Kidney tubule cell (primary cell): ENCODE data around the gene ME3.
"Not testable (repeated sequence)": the region's sequence is repeated elsewhere in the genome, so short reads cannot be mapped to it uniquely, and the experiment has no call there.

Experiments used
- DNase-seq: peaks from one replicate; pipeline ENCODE4 v3.0.0-alpha.2; 2018; ENCODE audit warnings: low spot score

ME3 gene

GRCh38 chr11:86433361-86434095 lies 238.9 kb downstream of the ME3 start:
- not testable (repeated sequence) for DNase-seq

GRCh38 chr11:86431258-86431657 lies 241.2 kb downstream of the ME3 start:
- no peak for DNase-seq

- DNase-seq = no peak
Observed at GRCh38 chr11:86427441-86427840, 245.0 kb downstream of the ME3 start.

GRCh38 chr11:86423488-86423887 lies 248.9 kb downstream of the ME3 start:
- not testable (repeated sequence) for DNase-seq

GRCh38 chr11:86422371-86422770 lies 250.0 kb downstream of the ME3 start:
- no peak for DNase-seq

- DNase-seq = no peak
Observed at GRCh38 chr11:86421946-86422345, 250.5 kb downstream of the ME3 start.

- DNase-seq = peak; percentile 13
Observed at GRCh38 chr11:86418917-86419316, 253.5 kb downstream of the ME3 start.

GRCh38 chr11:86418513-86418912 lies 253.9 kb downstream of the ME3 start:
- no peak for DNase-seq

GRCh38 chr11:86418106-86418505 lies 254.3 kb downstream of the ME3 start:
- no peak for DNase-seq

- not testable (repeated sequence) for DNase-seq
Observed at GRCh38 chr11:86416951-86417350, 255.5 kb downstream of the ME3 start.

- DNase-seq = no peak
Observed at GRCh38 chr11:86416494-86416893, 255.9 kb downstream of the ME3 start.

GRCh38 chr11:86415026-86415425 lies 257.4 kb downstream of the ME3 start:
- DNase-seq = no peak

GRCh38 chr11:86414032-86414431 lies 258.4 kb downstream of the ME3 start:
- no peak for DNase-seq

- no peak for DNase-seq
Observed at GRCh38 chr11:86408845-86409244, 263.6 kb downstream of the ME3 start.

GRCh38 chr11:86403458-86403857 lies 269.0 kb downstream of the ME3 start:
- no peak for DNase-seq

- DNase-seq = no peak
Observed at GRCh38 chr11:86398106-86398505, 274.3 kb downstream of the ME3 start.

- DNase-seq = no peak
Observed at GRCh38 chr11:86397351-86397750, 275.1 kb downstream of the ME3 start.

GRCh38 chr11:86396396-86396795 lies 276.0 kb downstream of the ME3 start:
- DNase-seq = peak; percentile 68

- peak; percentile 71 for DNase-seq
Observed at GRCh38 chr11:86395061-86395551, 277.3 kb downstream of the ME3 start.
